Measurements from ENCODE around the gene KCNJ5. TPM values are rescaled to one million over a fixed set of nuclear protein-coding genes. Genes with fewer than 3 reads are reported as not detected.

Gene KCNJ5
- total RNA-seq, 1 donor from 2014 or later = not detected

DNA sequence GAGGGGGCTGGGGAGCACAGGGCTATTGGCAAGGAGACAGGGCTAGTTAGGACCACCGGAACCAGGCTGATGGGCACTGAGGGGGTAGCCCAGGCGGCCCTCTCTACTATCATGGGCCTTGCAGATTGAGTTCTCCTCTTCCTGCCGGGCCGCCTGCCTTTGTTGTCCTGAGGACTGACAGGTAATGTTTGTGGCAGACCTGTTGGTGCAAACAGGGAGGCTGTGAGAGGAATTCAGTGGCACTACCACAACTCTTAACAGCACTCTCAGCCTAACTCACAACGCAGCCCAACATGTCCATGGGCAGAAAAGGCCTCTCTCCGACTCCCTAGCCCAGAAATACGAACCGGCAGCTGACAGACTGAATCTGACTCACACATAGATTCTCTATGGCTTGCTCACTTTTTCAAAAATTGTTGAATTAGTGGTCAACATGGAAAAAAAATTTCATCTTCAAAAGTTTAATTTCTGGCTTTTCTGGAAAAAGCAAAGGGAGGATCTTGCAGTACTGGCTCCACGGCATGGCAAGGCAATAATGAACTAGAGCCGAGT lies 11.4 kb downstream of the KCNJ5 start:
- H3K9me3 Mint-ChIP-seq = no peaks in the 10 kb centered on the region
- no peaks in the 10 kb centered on the region for H3K36me3 Mint-ChIP-seq (ENCODE audit: low read depth)
- no peak for TF ChIP-seq CTCF (IDR thresholded peaks at IDR 0.05)
- intact Hi-C loops (cut with micrococcal nuclease) = no loop called here
- DNase-seq (no peak), ATAC-seq (ENCODE audit: low read depth) (no peak)
- H3K27me3 Mint-ChIP-seq = peaks cover 48% of the 10 kb centered on the region
- ChIA-PET CTCF (no interaction called here), POLR2A (no interaction called here)
- peaks cover 26% of the 10 kb centered on the region for H3K4me1 Mint-ChIP-seq
- H3K4me3 Mint-ChIP-seq = no peak overlapping the region
- no peak overlapping the region for H3K27ac Mint-ChIP-seq

DNA sequence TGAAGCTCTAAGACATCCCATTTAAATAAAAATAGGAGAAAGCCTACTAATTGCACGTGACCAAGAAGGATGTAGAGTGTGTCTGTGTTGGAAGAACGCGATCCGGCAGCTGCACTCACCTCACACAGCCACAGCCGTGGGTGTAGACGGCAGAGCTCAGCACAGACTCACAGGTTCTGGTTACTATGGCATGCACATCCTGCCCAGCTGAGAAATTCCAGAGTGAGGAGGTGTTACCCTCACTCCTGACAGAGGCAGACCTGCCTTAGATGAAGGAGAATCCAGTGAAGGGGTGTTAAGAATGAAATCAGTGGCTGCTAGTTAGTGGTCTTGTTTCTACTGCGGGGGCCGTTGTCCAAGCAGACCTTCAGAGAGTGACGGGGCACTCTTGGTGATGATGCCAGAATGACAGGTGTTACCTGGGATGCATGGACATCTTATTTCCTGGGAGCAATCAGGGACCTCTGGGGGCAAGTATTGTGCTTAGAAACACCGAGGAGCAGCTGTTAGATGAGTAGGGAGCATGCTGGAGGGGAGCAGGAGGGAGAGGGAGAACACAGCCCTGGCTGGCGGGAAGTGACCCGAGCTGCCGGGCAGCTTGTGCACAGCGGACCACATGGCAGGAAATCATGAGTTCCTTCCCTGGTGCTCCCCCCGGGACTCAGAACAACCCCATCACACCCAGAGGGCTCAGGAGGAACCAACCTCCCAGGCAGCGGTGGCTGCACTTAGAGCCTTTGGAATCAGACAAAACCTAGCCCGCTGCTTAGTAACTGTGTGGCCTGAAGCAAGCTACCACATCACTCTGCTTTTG lies 12.3 kb downstream of the KCNJ5 start:
- Mint-ChIP-seq H3K4me1 (peaks cover 25% of the 10 kb centered on the region), H3K4me3 (peak overlapping the region; percentile 79), H3K27me3 (peaks cover 44% of the 10 kb centered on the region), H3K36me3 (ENCODE audit: low read depth) (no peaks in the 10 kb centered on the region), H3K27ac (no peak overlapping the region), H3K9me3 (no peaks in the 10 kb centered on the region)
- no peak for TF ChIP-seq CTCF (IDR thresholded peaks at IDR 0.05)
- intact Hi-C loops (cut with micrococcal nuclease) = loop anchor here (2.0 kb wide), 1 partner anchor 25 kb away; no protein-coding TSS in a partner anchor
- DNase-seq (no peak), ATAC-seq (ENCODE audit: low read depth) (no peak)
- ChIA-PET POLR2A (no interaction called here), CTCF (interaction anchor here (0.9 to 5.2 kb wide), 3 partner anchors 11 to 25 kb away, joined by 3 to 30 read pairs (median 4); no protein-coding TSS in a partner anchor)

- ATAC-seq (ENCODE audit: low read depth) (no peak), DNase-seq (no peak)
- CTCF ChIA-PET = interaction anchor here (0.7 to 5.2 kb wide), 3 partner anchors 19 to 728 kb away, joined by 3 to 30 read pairs (median 4); no protein-coding TSS in a partner anchor
- POLR2A ChIA-PET = no interaction called here
- Mint-ChIP-seq H3K4me3 (peak overlapping the region; percentile 79), H3K36me3 (ENCODE audit: low read depth) (no peaks in the 10 kb centered on the region), H3K27ac (no peak overlapping the region), H3K27me3 (peaks cover 48% of the 10 kb centered on the region), H3K9me3 (no peaks in the 10 kb centered on the region), H3K4me1 (peaks cover 26% of the 10 kb centered on the region)
- intact Hi-C loops (cut with micrococcal nuclease) = loop anchor here (2.0 kb wide), 1 partner anchor 25 kb away; no protein-coding TSS in a partner anchor
- TF ChIP-seq CTCF (IDR thresholded peaks at IDR 0.05) = no peak
These were observed 13.1 kb downstream of the KCNJ5 start for GRCh38 chr11:128904303-128904655.

DNA sequence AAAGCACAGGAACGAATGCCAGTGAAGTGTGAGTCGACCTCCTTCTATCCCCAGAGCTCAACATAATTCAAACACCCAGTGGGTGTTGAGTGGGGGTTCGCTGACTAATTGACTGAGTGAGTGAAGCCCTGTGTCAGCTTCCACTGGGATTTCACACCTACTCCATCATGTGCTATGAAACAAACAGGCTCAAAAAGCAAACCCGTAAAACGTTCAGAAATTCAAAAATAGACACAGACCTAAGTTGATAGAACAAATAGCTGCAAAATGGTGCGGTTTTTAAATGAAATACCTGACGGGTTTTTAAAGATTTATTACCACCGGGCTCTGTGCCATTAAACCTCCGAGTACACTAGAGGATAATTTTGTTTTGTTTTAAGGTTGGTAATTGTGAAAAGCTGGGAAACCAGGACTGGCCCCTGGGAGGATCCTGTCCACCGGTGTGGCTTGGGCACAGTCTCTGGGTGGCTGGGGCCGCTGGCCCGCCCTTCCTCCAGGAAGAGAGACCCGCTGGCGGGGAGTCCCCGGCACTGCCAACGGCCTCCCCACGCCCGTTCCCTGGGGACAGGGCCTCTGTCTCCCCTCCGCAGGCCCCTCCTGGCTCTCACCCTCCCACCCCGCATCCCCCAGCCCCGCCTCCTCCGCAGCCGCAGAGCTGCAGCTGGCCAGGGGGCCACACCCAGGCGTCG lies 13.6 kb downstream of the KCNJ5 start:
- intact Hi-C loops (cut with micrococcal nuclease) = loop anchor here (1.0 to 2.0 kb wide), 3 partner anchors 14 to 746 kb away; no protein-coding TSS in a partner anchor
- H3K4me3 Mint-ChIP-seq = peak overlapping the region; percentile 79
- no peak for TF ChIP-seq CTCF (IDR thresholded peaks at IDR 0.05)
- ATAC-seq (ENCODE audit: low read depth) = peak; percentile 76
- H3K27me3 Mint-ChIP-seq = peaks cover 53% of the 10 kb centered on the region
- ChIA-PET POLR2A (interaction anchor here (0.6 kb wide), 1 partner anchor 430 kb away, joined by 3 read pairs; no protein-coding TSS in a partner anchor), CTCF (interaction anchor here (0.7 to 5.2 kb wide), 5 partner anchors 20 to 748 kb away, joined by 3 to 30 read pairs (median 4); no protein-coding TSS in a partner anchor)
- H3K36me3 Mint-ChIP-seq (ENCODE audit: low read depth) = no peaks in the 10 kb centered on the region
- DNase-seq = no peak
- no peaks in the 10 kb centered on the region for H3K9me3 Mint-ChIP-seq
- no peak overlapping the region for H3K27ac Mint-ChIP-seq
- peaks cover 26% of the 10 kb centered on the region for H3K4me1 Mint-ChIP-seq
